Measurements from ENCODE around the gene HSPA6. TPM values are rescaled to one million over a fixed set of nuclear protein-coding genes. Genes with fewer than 3 reads are reported as not detected.
A peak's percentile ranks its signal among the peaks of the same experiment; 100 is the strongest.
"Not testable (repeated sequence)": the region's sequence is repeated elsewhere in the genome, so short reads cannot be mapped to it uniquely, and the experiment has no call there.

HSPA6 gene
- polyA plus RNA-seq, 1 experiment = 0.27 TPM

- H3K27ac ChIP-seq (ENCODE audit: low read depth, low read length); H3K9me3 ChIP-seq (ENCODE audit: control insufficient read depth, insufficient read depth, low read length); DNase-seq (ENCODE audit: low read depth, low spot score); CTCF ChIA-PET; H3K27me3 ChIP-seq (ENCODE audit: control insufficient read depth, insufficient read depth, low read length): not testable (repeated sequence)
- POLR2A ChIA-PET = interaction anchor here (1.2 to 1.3 kb wide), 2 partner anchors 10 to 219 kb away, joined by 4 to 5 read pairs; partner anchors contain the start of gene DUSP12
- peak overlapping the region; percentile 67 for H3K4me3 ChIP-seq (ENCODE audit: low read depth, low read length)
Observed at GRCh38 chr1:161530158-161530557, 5.8 kb downstream of the HSPA6 start.

GRCh38 chr1:161530671-161531641 lies 6.6 kb downstream of the HSPA6 start:
- Histone ChIP-seq H3K27ac (ENCODE audit: low read depth, low read length) (peak overlapping the region; percentile 77), H3K4me3 (ENCODE audit: low read depth, low read length) (peak overlapping the region; percentile 67)
- H3K9me3 ChIP-seq (ENCODE audit: control insufficient read depth, insufficient read depth, low read length); H3K27me3 ChIP-seq (ENCODE audit: control insufficient read depth, insufficient read depth, low read length): not testable (repeated sequence)
- peak; percentile 93 for DNase-seq (ENCODE audit: low read depth, low spot score)
- ChIA-PET POLR2A (interaction anchor here (1.2 to 1.3 kb wide), 2 partner anchors 9 to 219 kb away, joined by 4 to 5 read pairs; partner anchors contain the start of gene DUSP12), CTCF (interaction anchor here (1.6 to 2.0 kb wide), 2 partner anchors 44 to 210 kb away, joined by 8 to 11 read pairs; no protein-coding TSS in a partner anchor)

- DNase-seq (ENCODE audit: low read depth, low spot score) = no peak
- no peak overlapping the region for H3K27ac ChIP-seq (ENCODE audit: low read depth, low read length)
- H3K9me3 ChIP-seq (ENCODE audit: control insufficient read depth, insufficient read depth, low read length) = no peaks in the 10 kb centered on the region
- no peak for TF ChIP-seq CTCF (IDR thresholded peaks at IDR 0.05; ENCODE audit: low read depth, low read length)
- no peaks in the 10 kb centered on the region for H3K27me3 ChIP-seq (ENCODE audit: control insufficient read depth, insufficient read depth, low read length)
- CTCF ChIA-PET = interaction anchor here (1.4 to 2.0 kb wide), 3 partner anchors 45 to 209 kb away, joined by 6 to 11 read pairs (median 8); no protein-coding TSS in a partner anchor
- POLR2A ChIA-PET = no interaction called here
- H3K4me3 ChIP-seq (ENCODE audit: low read depth, low read length) = peak overlapping the region; percentile 67
Observed at GRCh38 chr1:161531986-161532643, 7.8 kb downstream of the HSPA6 start.

GRCh38 chr1:161532644-161533567 lies 8.6 kb downstream of the HSPA6 start:
- H3K27ac ChIP-seq (ENCODE audit: low read depth, low read length); H3K9me3 ChIP-seq (ENCODE audit: control insufficient read depth, insufficient read depth, low read length); DNase-seq (ENCODE audit: low read depth, low spot score); H3K4me3 ChIP-seq (ENCODE audit: low read depth, low read length); H3K27me3 ChIP-seq (ENCODE audit: control insufficient read depth, insufficient read depth, low read length); POLR2A ChIA-PET: not testable (repeated sequence)
- CTCF ChIA-PET = interaction anchor here (1.4 to 2.0 kb wide), 3 partner anchors 46 to 208 kb away, joined by 6 to 11 read pairs (median 8); no protein-coding TSS in a partner anchor

GRCh38 chr1:161537068-161537669 lies 12.8 kb downstream of the HSPA6 start:
- H3K27ac ChIP-seq (ENCODE audit: low read depth, low read length); H3K9me3 ChIP-seq (ENCODE audit: control insufficient read depth, insufficient read depth, low read length); H3K27me3 ChIP-seq (ENCODE audit: control insufficient read depth, insufficient read depth, low read length); DNase-seq (ENCODE audit: low read depth, low spot score); POLR2A ChIA-PET; CTCF ChIA-PET; H3K4me3 ChIP-seq (ENCODE audit: low read depth, low read length): not testable (repeated sequence)

- H3K4me3 ChIP-seq (ENCODE audit: low read depth, low read length); DNase-seq (ENCODE audit: low read depth, low spot score); H3K27ac ChIP-seq (ENCODE audit: low read depth, low read length); POLR2A ChIA-PET; H3K27me3 ChIP-seq (ENCODE audit: control insufficient read depth, insufficient read depth, low read length); H3K9me3 ChIP-seq (ENCODE audit: control insufficient read depth, insufficient read depth, low read length): not testable (repeated sequence)
- CTCF ChIA-PET = interaction anchor here (1.4 kb wide), 1 partner anchor 52 kb away, joined by 7 read pairs; no protein-coding TSS in a partner anchor
Observed at GRCh38 chr1:161538925-161539479, 14.7 kb downstream of the HSPA6 start.

All from AG04450 (cell line).